Activated T-cell treated with anti-CD3 and anti-CD28 coated beads for 48 hours (primary cell): Measurements from ENCODE around the gene ACTRT1.

Experiments used
- DNase-seq: peaks from one replicate; pipeline ENCODE4 v3.0.0-alpha.2; 2020; ENCODE audit warnings: low read depth

ACTRT1 gene

DNA sequence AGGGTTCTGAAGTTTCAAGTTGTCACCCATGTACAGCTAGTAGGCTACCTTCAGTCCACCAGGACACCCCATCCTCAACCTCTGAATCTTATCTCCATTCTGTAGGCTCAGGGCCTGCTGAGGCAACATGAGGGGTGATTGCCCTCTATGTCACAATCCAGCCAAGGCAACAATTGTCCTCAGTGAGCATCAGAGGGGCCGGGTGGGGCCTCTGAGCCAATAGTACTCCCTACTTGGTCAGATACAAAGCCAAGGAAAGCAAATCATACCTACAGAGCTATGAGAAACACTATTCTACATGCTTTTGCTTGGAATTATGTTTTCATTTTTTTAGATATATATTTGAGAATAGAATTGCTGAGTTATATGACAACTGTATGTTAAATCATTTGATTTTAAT lies at the start of gene ACTRT1:
Gene ACTRT1 (minus strand): TSS at position 101 of the 400 bp plus-strand sequence. CDS start 197 bp downstream, outside the sequence.
- no peak for DNase-seq

DNA sequence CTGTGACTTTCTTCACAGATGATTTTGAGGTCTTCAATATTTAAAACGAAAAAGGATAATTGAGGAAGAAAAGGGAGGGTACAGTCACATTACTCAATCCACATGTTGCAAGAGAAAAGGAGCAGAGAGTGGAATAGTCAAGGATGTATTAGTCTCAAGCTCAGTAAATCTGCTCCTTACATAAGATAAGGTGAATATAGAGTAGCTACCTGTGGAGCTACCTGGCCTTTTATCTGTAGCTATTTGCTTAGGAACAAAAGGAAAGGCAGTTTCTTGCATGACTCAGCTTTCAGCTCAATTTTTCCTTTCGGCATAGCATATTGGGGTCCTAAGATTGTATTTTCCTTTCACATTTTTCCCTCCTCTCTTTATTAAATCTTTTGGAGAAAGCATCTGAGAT lies 26.3 kb upstream of the ACTRT1 start:
- DNase-seq: no peak

DNA sequence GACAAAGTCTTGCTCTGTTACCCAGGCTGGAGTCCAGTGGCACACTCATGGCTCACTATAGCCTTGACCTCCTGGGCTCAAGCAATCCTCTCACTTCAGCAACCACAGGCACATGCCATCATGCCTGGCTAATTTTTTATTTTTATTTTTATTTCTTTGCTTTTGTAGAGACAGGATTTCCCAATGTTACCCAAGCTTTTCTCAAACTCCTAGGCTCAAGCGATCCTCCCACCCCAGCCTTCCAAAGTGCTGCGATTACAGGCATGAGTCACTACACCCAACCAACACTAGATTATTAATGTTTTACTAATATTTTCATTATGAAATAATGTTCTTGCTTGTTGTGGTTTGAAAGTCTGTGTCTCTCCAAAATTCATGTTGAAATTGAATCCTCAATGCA lies 5.2 kb upstream of the ACTRT1 start:
- no peak for DNase-seq

DNA sequence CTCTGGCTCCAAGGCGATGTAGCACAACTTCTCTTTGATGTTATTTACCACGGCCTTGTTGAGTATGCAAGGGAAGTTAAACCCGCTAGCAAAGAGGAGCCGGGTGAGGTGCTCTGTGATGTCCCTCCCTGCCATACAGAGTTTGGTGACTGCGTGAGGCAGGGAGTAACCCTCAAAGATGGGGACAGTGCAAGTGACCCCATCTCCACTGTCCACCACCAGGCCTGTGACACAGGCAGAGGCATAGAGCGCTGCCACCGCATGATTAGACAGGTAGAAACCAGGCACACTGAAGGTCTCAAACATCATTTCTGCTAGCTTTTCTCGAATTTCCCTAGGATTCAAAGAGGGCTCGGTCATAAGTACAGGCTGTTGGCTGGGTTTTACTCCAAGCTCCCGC lies 677 bp downstream of the ACTRT1 start:
- DNase-seq: no peak

DNA sequence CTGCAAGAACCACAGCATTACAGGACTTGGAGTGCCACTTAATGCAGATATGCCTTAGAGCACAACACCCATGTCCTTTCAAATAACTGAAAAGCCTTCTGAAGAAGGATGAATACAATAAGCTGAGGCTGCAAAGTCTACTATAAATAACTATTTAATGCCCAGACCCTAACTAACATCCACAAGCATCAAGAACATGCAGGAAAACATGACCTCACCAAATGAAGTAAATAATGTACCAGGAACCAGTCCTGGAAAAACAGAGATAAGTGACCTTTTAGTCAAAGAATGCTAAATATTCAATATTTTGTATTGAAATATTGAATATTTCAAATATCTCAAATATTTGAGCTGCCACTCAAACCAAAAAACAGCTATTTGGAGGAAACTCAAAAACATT lies 16.9 kb downstream of the ACTRT1 start:
- DNase-seq: no peak

DNA sequence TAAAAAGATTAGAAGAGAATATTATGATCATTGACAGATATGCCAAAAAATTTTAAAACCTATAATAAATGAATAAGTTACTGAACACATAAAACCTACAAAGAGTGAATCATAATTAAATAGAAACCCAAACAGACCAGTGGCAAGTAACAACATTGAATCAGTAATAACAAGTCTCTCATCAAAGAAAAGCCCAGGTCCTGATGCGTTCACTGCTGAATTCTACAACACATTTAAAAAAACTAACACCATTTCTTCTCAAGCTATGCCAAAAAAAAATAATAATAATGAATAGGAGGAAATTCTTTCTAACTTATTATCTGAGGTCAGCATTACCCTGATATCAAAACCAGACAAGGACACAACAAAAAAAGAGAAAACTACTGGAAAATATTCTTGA lies 30.6 kb downstream of the ACTRT1 start:
- DNase-seq: no peak

DNA sequence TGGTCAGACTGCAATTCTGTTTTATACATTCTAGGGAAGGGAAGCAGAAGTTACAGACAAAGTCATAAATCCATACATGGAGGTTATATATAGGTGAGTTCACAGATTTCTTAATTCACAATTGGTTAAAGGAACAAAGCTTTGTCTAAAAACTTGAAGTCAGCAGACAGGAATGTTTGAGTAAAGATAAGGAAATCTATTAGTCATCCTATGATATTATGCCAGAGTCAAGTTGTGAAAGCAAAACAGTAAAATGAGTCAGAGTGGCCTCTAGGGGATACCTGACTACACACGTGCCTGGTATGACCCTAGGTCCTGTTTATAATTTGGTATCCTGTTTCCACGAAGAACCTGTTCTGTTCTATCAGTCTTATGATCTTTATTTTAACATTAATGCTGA lies 31.5 kb downstream of the ACTRT1 start:
- no peak for DNase-seq

DNA sequence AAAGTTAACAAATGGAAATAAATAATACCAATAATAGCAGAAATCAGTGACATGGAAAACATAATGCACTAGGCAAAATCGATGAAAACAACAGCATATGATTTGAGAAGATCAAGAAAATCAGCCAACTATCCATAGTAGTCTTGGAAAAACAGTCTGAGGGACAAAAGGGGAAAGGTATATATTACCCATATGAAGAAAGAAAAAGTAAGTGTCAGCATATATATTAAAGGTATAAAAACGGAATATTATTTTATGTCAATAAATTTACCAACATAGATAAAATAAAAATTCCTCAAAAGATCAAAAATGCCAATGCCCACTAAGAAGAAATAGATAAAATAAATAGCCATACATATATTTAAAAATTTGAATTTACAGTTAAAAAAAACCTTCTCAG lies 33.0 kb downstream of the ACTRT1 start:
- DNase-seq: no peak

DNA sequence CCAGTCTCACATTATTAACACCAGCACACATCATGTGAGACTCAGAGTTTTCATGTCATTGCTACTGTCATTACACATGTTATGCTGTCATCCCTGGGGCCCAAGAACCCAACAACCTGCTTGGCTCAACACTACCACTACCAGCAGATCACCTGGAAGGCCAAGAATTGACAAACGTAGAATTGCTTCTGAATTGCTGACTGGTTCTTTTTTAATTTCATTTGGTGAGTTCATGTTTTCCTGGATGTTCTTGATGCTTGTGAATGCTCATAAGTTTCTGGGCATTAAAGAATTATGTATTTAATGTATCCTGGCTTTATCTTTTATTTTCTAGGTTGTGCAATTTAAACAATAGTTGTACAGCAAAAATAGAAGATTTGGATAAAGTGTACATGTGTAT lies 40.2 kb downstream of the ACTRT1 start:
- DNase-seq: no peak

DNA sequence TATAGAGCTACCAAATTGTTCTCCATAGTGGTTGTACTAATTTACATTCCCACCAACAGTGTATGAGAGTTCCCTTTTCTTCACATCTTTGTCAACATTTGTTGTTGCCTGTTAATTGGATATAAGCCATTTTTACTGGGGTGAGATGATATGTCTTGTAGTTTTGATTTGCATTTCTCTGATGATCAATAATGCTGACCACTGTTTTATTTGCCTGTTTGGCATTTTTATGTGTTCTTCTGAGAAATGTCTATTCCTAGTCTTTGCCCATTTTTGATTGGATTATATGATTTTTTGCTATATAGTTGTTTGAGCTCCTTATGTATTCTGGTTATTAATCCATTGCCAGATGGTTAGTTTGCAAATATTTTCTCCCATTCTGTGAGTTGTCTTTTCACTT lies 44.3 kb downstream of the ACTRT1 start:
- no peak for DNase-seq
